Measurements from ENCODE around the gene TMEM167A. TPM values are rescaled to one million over a fixed set of nuclear protein-coding genes. Genes with fewer than 3 reads are reported as not detected.

Gene TMEM167A
- total RNA-seq, 1 experiment from 2014 or later: 108 TPM

DNA sequence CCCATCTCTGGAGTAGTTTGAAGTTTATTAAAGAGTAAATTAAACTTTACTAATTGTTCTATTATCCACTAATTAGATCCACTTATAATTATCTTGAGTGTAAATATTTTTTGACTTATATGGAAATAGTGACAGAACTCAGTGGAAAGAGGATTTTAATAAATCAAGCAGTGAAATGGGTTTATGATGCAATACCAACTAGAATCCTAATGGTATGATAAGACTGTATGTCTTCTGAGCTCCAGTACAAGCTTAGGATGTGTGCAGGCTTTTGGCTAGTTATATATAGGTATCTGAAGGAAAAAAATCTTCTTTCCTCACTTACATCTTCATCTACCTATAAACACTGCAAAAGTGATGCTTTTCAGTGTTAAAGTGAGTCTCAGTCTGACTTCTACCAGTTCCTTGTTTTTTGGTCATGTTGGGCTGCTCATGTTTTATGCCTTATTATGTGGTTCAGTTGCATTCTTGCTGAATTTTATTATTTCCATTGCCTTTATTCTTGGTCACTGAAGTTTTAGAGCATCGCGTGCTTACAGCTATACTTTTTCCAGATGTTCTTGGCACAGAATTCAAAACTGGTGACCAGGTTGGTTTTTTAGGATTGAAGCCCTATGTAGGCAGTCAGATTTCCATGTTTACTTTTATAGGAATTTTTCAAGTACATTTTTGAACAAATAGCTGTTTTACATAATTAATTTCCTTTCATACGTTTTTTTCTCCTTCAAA, 30.7 kb upstream of the TMEM167A start:
- BruUV-seq (replicated peaks): no TSS peak

More for the DNA sequence above, 30.7 kb upstream of the TMEM167A start:
- peaks cover 14% of the 10 kb centered on the region for H3K79me2 ChIP-seq (ENCODE audit: insufficient read depth, low read length)
- H3K9me2 ChIP-seq (ENCODE audit: insufficient read depth): no peaks in the 10 kb centered on the region
- no peak overlapping the region for H3K9ac ChIP-seq (ENCODE audit: low read length)
- no peak overlapping the region for H3K4me2 ChIP-seq (ENCODE audit: low read length)
- H3K27ac ChIP-seq (ENCODE audit: low read depth, low read length): no peak overlapping the region
- H3K27me3 ChIP-seq (ENCODE audit: insufficient read depth, low read length): no peaks in the 10 kb centered on the region
- no peaks in the 10 kb centered on the region for H4K20me1 ChIP-seq (ENCODE audit: insufficient read depth)
- H3K9me3 ChIP-seq (ENCODE audit: control insufficient read depth in 1 of 2, insufficient read depth in 1 of 2, low read depth in 1 of 2, low read length in 2 of 2): no peaks in the 10 kb centered on the region
- H2AFZ ChIP-seq (ENCODE audit: low read depth, low read length, poor library complexity, severe bottlenecking): no peak overlapping the region
- TF ChIP-seq, protein P1, sequence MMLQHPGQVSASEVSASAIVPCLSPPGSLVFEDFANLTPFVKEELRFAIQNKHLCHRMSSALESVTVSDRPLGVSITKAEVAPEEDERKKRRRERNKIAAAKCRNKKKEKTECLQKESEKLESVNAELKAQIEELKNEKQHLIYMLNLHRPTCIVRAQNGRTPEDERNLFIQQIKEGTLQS (IDR thresholded peaks at IDR 0.05): no peak
- TF ChIP-seq CBX3 (IDR thresholded peaks at IDR 0.05; ENCODE audit: low read depth) (no peak), ZFX (IDR thresholded peaks at IDR 0.05) (no peak), EGR1 (IDR thresholded peaks at IDR 0.05; ENCODE audit: low read depth) (no peak), ZBTB33 (IDR thresholded peaks at IDR 0.05; ENCODE audit: extremely low read depth, insufficient replicate concordance, low read length) (no peak), ELF1 (IDR thresholded peaks at IDR 0.05; ENCODE audit: borderline replicate concordance, low read depth) (no peak), EZH2 (IDR thresholded peaks at IDR 0.05) (no peak), POLR2A (IDR thresholded peaks at IDR 0.05; ENCODE audit: borderline replicate concordance, extremely low read depth, insufficient read depth, insufficient read length) (no peak), CEBPB (IDR thresholded peaks at IDR 0.05; ENCODE audit: low read depth) (no peak), SP1 (IDR thresholded peaks at IDR 0.05; ENCODE audit: low read depth) (no peak), POLR2AphosphoS5 (IDR thresholded peaks at IDR 0.05; ENCODE audit: low read depth, low read length) (no peak), RAD21 (IDR thresholded peaks at IDR 0.05; ENCODE audit: low read depth) (no peak), SIN3A (IDR thresholded peaks at IDR 0.05; ENCODE audit: low read depth) (no peak), YY1 (IDR thresholded peaks at IDR 0.05; ENCODE audit: extremely low read depth, insufficient replicate concordance, low read depth, low read length) (no peak), SRF (IDR thresholded peaks at IDR 0.05; ENCODE audit: low read depth) (no peak), ZNF274 (IDR thresholded peaks at IDR 0.05; ENCODE audit: low read depth, low read length) (no peak), EZH2phosphoT487 (IDR thresholded peaks at IDR 0.05; ENCODE audit: borderline replicate concordance) (no peak), JUND (IDR thresholded peaks at IDR 0.05) (no peak)
- TF ChIP-seq, protein P2, sequence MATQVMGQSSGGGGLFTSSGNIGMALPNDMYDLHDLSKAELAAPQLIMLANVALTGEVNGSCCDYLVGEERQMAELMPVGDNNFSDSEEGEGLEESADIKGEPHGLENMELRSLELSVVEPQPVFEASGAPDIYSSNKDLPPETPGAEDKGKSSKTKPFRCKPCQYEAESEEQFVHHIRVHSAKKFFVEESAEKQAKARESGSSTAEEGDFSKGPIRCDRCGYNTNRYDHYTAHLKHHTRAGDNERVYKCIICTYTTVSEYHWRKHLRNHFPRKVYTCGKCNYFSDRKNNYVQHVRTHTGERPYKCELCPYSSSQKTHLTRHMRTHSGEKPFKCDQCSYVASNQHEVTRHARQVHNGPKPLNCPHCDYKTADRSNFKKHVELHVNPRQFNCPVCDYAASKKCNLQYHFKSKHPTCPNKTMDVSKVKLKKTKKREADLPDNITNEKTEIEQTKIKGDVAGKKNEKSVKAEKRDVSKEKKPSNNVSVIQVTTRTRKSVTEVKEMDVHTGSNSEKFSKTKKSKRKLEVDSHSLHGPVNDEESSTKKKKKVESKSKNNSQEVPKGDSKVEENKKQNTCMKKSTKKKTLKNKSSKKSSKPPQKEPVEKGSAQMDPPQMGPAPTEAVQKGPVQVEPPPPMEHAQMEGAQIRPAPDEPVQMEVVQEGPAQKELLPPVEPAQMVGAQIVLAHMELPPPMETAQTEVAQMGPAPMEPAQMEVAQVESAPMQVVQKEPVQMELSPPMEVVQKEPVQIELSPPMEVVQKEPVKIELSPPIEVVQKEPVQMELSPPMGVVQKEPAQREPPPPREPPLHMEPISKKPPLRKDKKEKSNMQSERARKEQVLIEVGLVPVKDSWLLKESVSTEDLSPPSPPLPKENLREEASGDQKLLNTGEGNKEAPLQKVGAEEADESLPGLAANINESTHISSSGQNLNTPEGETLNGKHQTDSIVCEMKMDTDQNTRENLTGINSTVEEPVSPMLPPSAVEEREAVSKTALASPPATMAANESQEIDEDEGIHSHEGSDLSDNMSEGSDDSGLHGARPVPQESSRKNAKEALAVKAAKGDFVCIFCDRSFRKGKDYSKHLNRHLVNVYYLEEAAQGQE (IDR thresholded peaks at IDR 0.05; ENCODE audit: low read depth): no peak
- TF ChIP-seq, protein P3, sequence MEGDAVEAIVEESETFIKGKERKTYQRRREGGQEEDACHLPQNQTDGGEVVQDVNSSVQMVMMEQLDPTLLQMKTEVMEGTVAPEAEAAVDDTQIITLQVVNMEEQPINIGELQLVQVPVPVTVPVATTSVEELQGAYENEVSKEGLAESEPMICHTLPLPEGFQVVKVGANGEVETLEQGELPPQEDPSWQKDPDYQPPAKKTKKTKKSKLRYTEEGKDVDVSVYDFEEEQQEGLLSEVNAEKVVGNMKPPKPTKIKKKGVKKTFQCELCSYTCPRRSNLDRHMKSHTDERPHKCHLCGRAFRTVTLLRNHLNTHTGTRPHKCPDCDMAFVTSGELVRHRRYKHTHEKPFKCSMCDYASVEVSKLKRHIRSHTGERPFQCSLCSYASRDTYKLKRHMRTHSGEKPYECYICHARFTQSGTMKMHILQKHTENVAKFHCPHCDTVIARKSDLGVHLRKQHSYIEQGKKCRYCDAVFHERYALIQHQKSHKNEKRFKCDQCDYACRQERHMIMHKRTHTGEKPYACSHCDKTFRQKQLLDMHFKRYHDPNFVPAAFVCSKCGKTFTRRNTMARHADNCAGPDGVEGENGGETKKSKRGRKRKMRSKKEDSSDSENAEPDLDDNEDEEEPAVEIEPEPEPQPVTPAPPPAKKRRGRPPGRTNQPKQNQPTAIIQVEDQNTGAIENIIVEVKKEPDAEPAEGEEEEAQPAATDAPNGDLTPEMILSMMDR (IDR thresholded peaks at IDR 0.05 in 2 of 3, conservative IDR thresholded peaks at IDR 0.05 in 1 of 3; ENCODE audit: borderline replicate concordance in 1 of 3, insufficient read depth in 1 of 3, low read depth in 2 of 3, low read length in 2 of 3): no peak
- H3K4me3 ChIP-seq (replicated peaks in 1 of 2; ENCODE audit: low read depth in 1 of 2, low read length in 2 of 2): no peak overlapping the region
- DNase-seq (ENCODE audit: low read depth, low spot score) (no peak), ATAC-seq (no peak)
- CTCF ChIA-PET: no interaction called here
- RAD21 ChIA-PET (ENCODE audit: low non-redundant PET in 1 of 2, low total read pairs in 2 of 2, uncharacterized antibody in 2 of 2, unreplicated experiment in 2 of 2): no interaction called here
- intact Hi-C loops (cut with micrococcal nuclease): no loop called here
- H3K4me1 ChIP-seq (ENCODE audit: control insufficient read depth in 1 of 2, insufficient read depth in 2 of 2, low read length in 2 of 2): no peaks in the 10 kb centered on the region
- POLR2A ChIA-PET: no interaction called here
- peaks cover 0 to 5% of the 10 kb centered on the region in 2 experiments; a peak in 2 of 4 replicates for H3K36me3 ChIP-seq (ENCODE audit: control insufficient read depth in 1 of 2, insufficient read depth in 2 of 2, low read length in 2 of 2)
